OCI-LY3 (cell line): Measurements from ENCODE around the gene CCDC12.

Experiments used
- H2AFZ ChIP-seq: fragments of 200-600, 300-600 bp; shearing (Covaris generic); 2 replicates; pipeline ENCODE4 v1.6.0; 2014; ENCODE audit warnings: antibody characterized with exemption, low read depth, low read length
- H3K27ac ChIP-seq: fragments of 200-600, 300-600 bp; sonication (generic); 2 replicates; pipeline ENCODE4 v1.5.1; 2014; ENCODE audit warnings: mild to moderate bottlenecking, low read length, moderate library complexity, mixed read lengths
- H3K27me3 ChIP-seq: fragments of 200-600, 300-600 bp; sonication (generic); 2 replicates; pipeline ENCODE4 v1.6.1; 2014; ENCODE audit warnings: low read depth, low read length, mixed read lengths
- H3K36me3 ChIP-seq: fragments of 200-600, 300-600 bp; sonication (generic); replicated peaks from 2 replicates; pipeline ENCODE3; 2014; ENCODE audit warnings: low read depth, low read length, mixed read lengths
- H3K4me1 ChIP-seq: fragments of 300-600, 200-600 bp; sonication (generic); 2 replicates; pipeline ENCODE4 v1.6.1; 2014; ENCODE audit warnings: low read length, mixed read lengths
- H3K4me2 ChIP-seq: fragments of 200-600, 300-600 bp; sonication (generic); 2 replicates; pipeline ENCODE4 v1.6.1; 2014; ENCODE audit warnings: low read length, mixed read lengths
- H3K4me3 ChIP-seq: fragments of 300-600, 200-600 bp; sonication (generic); 2 replicates; pipeline ENCODE4 v1.5.1; 2014; ENCODE audit warnings: antibody characterized with exemption, mild to moderate bottlenecking, low read length, moderate library complexity
- H3K79me2 ChIP-seq: fragments of 300-600, 200-600 bp; shearing (Covaris generic); 2 replicates; pipeline ENCODE4 v1.6.1; 2014; ENCODE audit warnings: mild to moderate bottlenecking, low read length, mixed read lengths
- H3K9ac ChIP-seq: fragments of 300-600, 200-600 bp; shearing (Covaris generic); 2 replicates; pipeline ENCODE4 v1.6.0; 2014; ENCODE audit warnings: mild to moderate bottlenecking, low read length, moderate library complexity
- H3K9me3 ChIP-seq: fragments of 200-600, 300-600 bp; shearing (Covaris generic); 2 replicates; pipeline ENCODE4 v1.6.1; 2014; ENCODE audit warnings: low read length, mixed read lengths; ENCODE audit not compliant: insufficient read depth
- H4K20me1 ChIP-seq: fragments of 200-600, 300-600 bp; sonication (generic); 2 replicates; pipeline ENCODE4 v1.6.1; 2016; ENCODE audit warnings: low read length, mixed read lengths; ENCODE audit not compliant: insufficient read depth
- EZH2phosphoT487 ChIP-seq: fragments of 200-600 bp; shearing (Covaris generic); IDR thresholded peaks from 2 replicates; pipeline ENCODE4 v1.6.1; 2018; ENCODE audit warnings: antibody characterized with exemption, mixed run types, low read depth
- TF ChIP-seq, protein P1 (sequence below): fragments of 200-600, 300-600 bp; sonication (generic); IDR thresholded peaks from 2 replicates; pipeline ENCODE4 v1.5.1; 2014; ENCODE audit warnings: antibody characterized with exemption, low read length, low read depth

Gene CCDC12

GRCh38 chr3:46998852-46999515 is 22.4 kb upstream of the CCDC12 start:
- no peaks in the 10 kb centered on the region for H3K9me3 ChIP-seq
- no peak overlapping the region for H3K4me3 ChIP-seq
- H4K20me1 ChIP-seq, result no peaks in the 10 kb centered on the region
- H3K4me2 ChIP-seq, result no peak overlapping the region
- H3K36me3 ChIP-seq, result peaks cover 65% of the 10 kb centered on the region
- no peak overlapping the region for H3K27ac ChIP-seq
- no peaks in the 10 kb centered on the region for H3K27me3 ChIP-seq
- H3K4me1 ChIP-seq, result no peaks in the 10 kb centered on the region
- TF ChIP-seq, protein P1, sequence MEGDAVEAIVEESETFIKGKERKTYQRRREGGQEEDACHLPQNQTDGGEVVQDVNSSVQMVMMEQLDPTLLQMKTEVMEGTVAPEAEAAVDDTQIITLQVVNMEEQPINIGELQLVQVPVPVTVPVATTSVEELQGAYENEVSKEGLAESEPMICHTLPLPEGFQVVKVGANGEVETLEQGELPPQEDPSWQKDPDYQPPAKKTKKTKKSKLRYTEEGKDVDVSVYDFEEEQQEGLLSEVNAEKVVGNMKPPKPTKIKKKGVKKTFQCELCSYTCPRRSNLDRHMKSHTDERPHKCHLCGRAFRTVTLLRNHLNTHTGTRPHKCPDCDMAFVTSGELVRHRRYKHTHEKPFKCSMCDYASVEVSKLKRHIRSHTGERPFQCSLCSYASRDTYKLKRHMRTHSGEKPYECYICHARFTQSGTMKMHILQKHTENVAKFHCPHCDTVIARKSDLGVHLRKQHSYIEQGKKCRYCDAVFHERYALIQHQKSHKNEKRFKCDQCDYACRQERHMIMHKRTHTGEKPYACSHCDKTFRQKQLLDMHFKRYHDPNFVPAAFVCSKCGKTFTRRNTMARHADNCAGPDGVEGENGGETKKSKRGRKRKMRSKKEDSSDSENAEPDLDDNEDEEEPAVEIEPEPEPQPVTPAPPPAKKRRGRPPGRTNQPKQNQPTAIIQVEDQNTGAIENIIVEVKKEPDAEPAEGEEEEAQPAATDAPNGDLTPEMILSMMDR, result no peak
- TF ChIP-seq EZH2phosphoT487, result no peak
- no peaks in the 10 kb centered on the region for H3K79me2 ChIP-seq
- H2AFZ ChIP-seq, result no peak overlapping the region
- no peak overlapping the region for H3K9ac ChIP-seq

DNA sequence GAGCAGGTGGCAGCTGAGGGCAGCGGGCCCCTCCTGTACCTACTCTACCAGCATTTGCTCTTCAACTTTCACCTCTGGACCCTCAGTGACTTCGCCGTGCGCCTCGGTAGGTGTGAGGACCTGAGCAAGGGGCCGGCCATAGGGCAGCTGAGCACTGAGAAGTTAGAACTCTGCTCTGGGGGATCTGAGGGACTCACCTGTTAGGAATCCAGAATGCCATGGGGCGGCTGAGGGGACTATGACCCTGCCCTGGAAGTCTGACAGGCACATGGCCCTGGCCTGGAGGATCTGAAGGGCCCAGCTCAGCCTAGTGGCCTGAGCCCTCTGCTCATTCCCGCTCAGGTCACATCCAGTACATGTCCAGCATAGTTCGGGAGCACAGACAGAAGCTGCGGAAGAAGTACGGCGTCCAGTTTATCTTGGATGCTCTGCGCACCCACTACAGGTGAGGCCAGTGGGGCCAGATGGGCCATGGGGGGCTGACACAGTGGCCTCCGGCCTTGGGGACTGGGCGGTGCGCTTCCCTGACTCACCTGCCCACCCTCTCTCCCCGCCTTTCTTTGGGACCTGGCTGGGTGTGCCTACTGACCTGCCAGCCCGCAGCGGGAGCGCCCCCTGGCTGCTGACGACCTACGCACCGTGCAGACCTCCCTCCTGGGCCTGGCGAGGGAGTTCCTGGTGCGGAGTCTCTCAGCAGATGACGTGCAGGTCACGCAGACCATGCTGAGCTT is 21.7 kb upstream of the CCDC12 start:
- Histone ChIP-seq H3K27me3 (no peaks in the 10 kb centered on the region), H4K20me1 (no peaks in the 10 kb centered on the region), H3K4me2 (no peak overlapping the region), H3K4me1 (no peaks in the 10 kb centered on the region), H3K9ac (no peak overlapping the region), H3K79me2 (no peaks in the 10 kb centered on the region), H2AFZ (no peak overlapping the region), H3K36me3 (peaks cover 62% of the 10 kb centered on the region), H3K9me3 (no peaks in the 10 kb centered on the region), H3K27ac (no peak overlapping the region), H3K4me3 (no peak overlapping the region)
- TF ChIP-seq EZH2phosphoT487, result no peak
- TF ChIP-seq, protein P1, result peak; percentile 94

DNA sequence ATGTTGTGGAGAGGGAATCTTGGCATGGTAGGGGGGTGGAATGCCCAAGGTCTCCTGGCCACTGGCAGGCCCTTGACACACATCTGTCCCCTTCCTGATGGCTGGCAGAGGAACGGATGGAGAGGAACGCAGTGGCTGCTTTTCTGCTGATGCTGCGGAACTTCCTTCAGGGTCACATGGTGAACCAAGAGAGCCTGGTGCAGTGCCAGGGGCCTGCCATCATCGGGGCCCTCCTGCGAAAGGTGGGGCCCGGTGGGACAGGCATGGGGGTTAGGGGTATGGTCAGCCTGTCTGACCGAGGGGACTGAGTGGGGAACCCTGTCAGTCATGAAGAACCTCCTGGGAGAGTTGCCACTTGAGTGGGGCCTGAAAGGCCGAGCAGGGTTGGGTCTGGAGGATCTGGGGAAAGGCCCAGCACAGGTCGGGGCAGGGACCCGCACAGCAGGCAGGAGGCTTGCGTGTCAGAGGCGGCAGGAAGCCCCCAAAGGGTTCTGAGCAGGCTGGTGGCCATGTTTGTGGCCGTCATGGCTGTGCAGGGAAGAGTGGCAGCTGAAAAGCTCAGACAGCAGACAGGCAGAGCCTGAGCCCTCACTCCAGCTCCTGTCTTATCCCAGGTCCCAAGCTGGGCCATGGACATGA is 21.0 kb upstream of the CCDC12 start:
- peaks cover 58% of the 10 kb centered on the region for H3K36me3 ChIP-seq

More for the DNA sequence above, 21.0 kb upstream of the CCDC12 start:
- H2AFZ ChIP-seq, result no peak overlapping the region
- H3K4me1 ChIP-seq, result no peaks in the 10 kb centered on the region
- no peak overlapping the region for H3K4me2 ChIP-seq
- no peaks in the 10 kb centered on the region for H4K20me1 ChIP-seq
- H3K9me3 ChIP-seq, result no peaks in the 10 kb centered on the region
- H3K27me3 ChIP-seq, result no peaks in the 10 kb centered on the region
- no peak overlapping the region for H3K4me3 ChIP-seq
- no peak overlapping the region for H3K27ac ChIP-seq
- no peak for TF ChIP-seq EZH2phosphoT487
- TF ChIP-seq, protein P1, result no peak
- no peak overlapping the region for H3K9ac ChIP-seq
- H3K79me2 ChIP-seq, result no peaks in the 10 kb centered on the region
